Measurements from ENCODE around the gene CATSPERB. TPM values are rescaled to one million over a fixed set of nuclear protein-coding genes. Genes with fewer than 3 reads are reported as not detected.

The CATSPERB gene
- total and polyA plus RNA-seq, 2 experiments from 2014 or later = 0.27 to 0.38 TPM

GRCh38 chr14:91681893-91682563 lies 49.9 kb downstream of the CATSPERB start:
- no peak for DNase-seq (ENCODE audit: low spot score)
- Mint-ChIP-seq H3K9me3 (peaks cover 41% of the 10 kb centered on the region), H3K4me3 (no peak overlapping the region), H3K27ac (no peak overlapping the region), H3K27me3 (ENCODE audit: insufficient read depth, low read depth, poor library complexity) (no peaks in the 10 kb centered on the region), H3K4me1 (no peaks in the 10 kb centered on the region), H3K36me3 (ENCODE audit: low read depth) (peaks cover 21% of the 10 kb centered on the region; the same call in 2 of the 3 replicates)
- no peak for ATAC-seq
- TF ChIP-seq, protein P1, sequence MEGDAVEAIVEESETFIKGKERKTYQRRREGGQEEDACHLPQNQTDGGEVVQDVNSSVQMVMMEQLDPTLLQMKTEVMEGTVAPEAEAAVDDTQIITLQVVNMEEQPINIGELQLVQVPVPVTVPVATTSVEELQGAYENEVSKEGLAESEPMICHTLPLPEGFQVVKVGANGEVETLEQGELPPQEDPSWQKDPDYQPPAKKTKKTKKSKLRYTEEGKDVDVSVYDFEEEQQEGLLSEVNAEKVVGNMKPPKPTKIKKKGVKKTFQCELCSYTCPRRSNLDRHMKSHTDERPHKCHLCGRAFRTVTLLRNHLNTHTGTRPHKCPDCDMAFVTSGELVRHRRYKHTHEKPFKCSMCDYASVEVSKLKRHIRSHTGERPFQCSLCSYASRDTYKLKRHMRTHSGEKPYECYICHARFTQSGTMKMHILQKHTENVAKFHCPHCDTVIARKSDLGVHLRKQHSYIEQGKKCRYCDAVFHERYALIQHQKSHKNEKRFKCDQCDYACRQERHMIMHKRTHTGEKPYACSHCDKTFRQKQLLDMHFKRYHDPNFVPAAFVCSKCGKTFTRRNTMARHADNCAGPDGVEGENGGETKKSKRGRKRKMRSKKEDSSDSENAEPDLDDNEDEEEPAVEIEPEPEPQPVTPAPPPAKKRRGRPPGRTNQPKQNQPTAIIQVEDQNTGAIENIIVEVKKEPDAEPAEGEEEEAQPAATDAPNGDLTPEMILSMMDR (conservative IDR thresholded peaks at IDR 0.05; ENCODE audit: low read depth in 2 of 2) = no peak
- TF ChIP-seq, protein P2, sequence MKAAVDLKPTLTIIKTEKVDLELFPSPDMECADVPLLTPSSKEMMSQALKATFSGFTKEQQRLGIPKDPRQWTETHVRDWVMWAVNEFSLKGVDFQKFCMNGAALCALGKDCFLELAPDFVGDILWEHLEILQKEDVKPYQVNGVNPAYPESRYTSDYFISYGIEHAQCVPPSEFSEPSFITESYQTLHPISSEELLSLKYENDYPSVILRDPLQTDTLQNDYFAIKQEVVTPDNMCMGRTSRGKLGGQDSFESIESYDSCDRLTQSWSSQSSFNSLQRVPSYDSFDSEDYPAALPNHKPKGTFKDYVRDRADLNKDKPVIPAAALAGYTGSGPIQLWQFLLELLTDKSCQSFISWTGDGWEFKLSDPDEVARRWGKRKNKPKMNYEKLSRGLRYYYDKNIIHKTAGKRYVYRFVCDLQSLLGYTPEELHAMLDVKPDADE (IDR thresholded peaks at IDR 0.05) = no peak
- no peak for TF ChIP-seq EZH2phosphoT487 (IDR thresholded peaks at IDR 0.05; ENCODE audit: unreplicated experiment)
- TF ChIP-seq NANOG (IDR thresholded peaks at IDR 0.05; ENCODE audit: borderline replicate concordance) = no peak
- TF ChIP-seq, protein P3, sequence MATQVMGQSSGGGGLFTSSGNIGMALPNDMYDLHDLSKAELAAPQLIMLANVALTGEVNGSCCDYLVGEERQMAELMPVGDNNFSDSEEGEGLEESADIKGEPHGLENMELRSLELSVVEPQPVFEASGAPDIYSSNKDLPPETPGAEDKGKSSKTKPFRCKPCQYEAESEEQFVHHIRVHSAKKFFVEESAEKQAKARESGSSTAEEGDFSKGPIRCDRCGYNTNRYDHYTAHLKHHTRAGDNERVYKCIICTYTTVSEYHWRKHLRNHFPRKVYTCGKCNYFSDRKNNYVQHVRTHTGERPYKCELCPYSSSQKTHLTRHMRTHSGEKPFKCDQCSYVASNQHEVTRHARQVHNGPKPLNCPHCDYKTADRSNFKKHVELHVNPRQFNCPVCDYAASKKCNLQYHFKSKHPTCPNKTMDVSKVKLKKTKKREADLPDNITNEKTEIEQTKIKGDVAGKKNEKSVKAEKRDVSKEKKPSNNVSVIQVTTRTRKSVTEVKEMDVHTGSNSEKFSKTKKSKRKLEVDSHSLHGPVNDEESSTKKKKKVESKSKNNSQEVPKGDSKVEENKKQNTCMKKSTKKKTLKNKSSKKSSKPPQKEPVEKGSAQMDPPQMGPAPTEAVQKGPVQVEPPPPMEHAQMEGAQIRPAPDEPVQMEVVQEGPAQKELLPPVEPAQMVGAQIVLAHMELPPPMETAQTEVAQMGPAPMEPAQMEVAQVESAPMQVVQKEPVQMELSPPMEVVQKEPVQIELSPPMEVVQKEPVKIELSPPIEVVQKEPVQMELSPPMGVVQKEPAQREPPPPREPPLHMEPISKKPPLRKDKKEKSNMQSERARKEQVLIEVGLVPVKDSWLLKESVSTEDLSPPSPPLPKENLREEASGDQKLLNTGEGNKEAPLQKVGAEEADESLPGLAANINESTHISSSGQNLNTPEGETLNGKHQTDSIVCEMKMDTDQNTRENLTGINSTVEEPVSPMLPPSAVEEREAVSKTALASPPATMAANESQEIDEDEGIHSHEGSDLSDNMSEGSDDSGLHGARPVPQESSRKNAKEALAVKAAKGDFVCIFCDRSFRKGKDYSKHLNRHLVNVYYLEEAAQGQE (IDR thresholded peaks at IDR 0.05; ENCODE audit: unreplicated experiment) = no peak
- TF ChIP-seq CREB1 (CRISPR knock-in tag; IDR thresholded peaks at IDR 0.05; ENCODE audit: low read depth) = no peak
- no peak for TF ChIP-seq ZNF114 (CRISPR knock-in tag; IDR thresholded peaks at IDR 0.05)
- no peak for TF ChIP-seq POLR2AphosphoS5 (IDR thresholded peaks at IDR 0.05; ENCODE audit: low read depth)
- no peak for TF ChIP-seq STAT1 (IDR thresholded peaks at IDR 0.05; ENCODE audit: unreplicated experiment)
- TF ChIP-seq, protein P4, sequence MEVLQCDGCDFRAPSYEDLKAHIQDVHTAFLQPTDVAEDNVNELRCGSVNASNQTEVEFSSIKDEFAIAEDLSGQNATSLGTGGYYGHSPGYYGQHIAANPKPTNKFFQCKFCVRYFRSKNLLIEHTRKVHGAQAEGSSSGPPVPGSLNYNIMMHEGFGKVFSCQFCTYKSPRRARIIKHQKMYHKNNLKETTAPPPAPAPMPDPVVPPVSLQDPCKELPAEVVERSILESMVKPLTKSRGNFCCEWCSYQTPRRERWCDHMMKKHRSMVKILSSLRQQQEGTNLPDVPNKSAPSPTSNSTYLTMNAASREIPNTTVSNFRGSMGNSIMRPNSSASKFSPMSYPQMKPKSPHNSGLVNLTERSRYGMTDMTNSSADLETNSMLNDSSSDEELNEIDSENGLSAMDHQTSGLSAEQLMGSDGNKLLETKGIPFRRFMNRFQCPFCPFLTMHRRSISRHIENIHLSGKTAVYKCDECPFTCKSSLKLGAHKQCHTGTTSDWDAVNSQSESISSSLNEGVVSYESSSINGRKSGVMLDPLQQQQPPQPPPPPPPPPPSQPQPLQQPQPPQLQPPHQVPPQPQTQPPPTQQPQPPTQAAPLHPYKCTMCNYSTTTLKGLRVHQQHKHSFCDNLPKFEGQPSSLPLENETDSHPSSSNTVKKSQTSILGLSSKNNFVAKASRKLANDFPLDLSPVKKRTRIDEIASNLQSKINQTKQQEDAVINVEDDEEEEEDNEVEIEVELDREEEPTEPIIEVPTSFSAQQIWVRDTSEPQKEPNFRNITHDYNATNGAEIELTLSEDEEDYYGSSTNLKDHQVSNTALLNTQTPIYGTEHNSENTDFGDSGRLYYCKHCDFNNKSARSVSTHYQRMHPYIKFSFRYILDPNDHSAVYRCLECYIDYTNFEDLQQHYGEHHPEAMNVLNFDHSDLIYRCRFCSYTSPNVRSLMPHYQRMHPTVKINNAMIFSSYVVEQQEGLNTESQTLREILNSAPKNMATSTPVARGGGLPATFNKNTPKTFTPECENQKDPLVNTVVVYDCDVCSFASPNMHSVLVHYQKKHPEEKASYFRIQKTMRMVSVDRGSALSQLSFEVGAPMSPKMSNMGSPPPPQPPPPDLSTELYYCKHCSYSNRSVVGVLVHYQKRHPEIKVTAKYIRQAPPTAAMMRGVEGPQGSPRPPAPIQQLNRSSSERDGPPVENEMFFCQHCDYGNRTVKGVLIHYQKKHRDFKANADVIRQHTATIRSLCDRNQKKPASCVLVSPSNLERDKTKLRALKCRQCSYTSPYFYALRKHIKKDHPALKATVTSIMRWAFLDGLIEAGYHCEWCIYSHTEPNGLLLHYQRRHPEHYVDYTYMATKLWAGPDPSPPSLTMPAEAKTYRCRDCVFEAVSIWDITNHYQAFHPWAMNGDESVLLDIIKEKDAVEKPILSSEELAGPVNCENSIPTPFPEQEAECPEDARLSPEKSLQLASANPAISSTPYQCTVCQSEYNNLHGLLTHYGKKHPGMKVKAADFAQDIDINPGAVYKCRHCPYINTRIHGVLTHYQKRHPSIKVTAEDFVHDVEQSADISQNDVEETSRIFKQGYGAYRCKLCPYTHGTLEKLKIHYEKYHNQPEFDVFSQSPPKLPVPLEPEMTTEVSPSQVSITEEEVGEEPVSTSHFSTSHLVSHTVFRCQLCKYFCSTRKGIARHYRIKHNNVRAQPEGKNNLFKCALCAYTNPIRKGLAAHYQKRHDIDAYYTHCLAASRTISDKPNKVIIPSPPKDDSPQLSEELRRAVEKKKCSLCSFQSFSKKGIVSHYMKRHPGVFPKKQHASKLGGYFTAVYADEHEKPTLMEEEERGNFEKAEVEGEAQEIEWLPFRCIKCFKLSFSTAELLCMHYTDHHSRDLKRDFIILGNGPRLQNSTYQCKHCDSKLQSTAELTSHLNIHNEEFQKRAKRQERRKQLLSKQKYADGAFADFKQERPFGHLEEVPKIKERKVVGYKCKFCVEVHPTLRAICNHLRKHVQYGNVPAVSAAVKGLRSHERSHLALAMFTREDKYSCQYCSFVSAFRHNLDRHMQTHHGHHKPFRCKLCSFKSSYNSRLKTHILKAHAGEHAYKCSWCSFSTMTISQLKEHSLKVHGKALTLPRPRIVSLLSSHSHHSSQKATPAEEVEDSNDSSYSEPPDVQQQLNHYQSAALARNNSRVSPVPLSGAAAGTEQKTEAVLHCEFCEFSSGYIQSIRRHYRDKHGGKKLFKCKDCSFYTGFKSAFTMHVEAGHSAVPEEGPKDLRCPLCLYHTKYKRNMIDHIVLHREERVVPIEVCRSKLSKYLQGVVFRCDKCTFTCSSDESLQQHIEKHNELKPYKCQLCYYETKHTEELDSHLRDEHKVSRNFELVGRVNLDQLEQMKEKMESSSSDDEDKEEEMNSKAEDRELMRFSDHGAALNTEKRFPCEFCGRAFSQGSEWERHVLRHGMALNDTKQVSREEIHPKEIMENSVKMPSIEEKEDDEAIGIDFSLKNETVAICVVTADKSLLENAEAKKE (CRISPR knock-in tag; IDR thresholded peaks at IDR 0.05) = no peak
- no peak for TF ChIP-seq EZH2 (IDR thresholded peaks at IDR 0.05; ENCODE audit: low read depth, unreplicated experiment)
- Histone ChIP-seq H3K27ac (ENCODE audit: low read depth) (no peak overlapping the region), H3K27me3 (ENCODE audit: insufficient read depth) (no peaks in the 10 kb centered on the region), H3F3A (replicated peaks; ENCODE audit: low read depth) (no peaks in the 10 kb centered on the region), H3K4me2 (no peak overlapping the region), H3K4me3 (no peak overlapping the region), H3K79me2 (replicated peaks; ENCODE audit: insufficient read depth) (no peaks in the 10 kb centered on the region), H3K36me3 (ENCODE audit: insufficient read depth) (peaks cover 15% of the 10 kb centered on the region), H3K9me2 (ENCODE audit: insufficient read depth) (peaks cover 5% of the 10 kb centered on the region; the same call in 1 of the 2 replicates), H3K4me1 (ENCODE audit: insufficient read depth) (no peaks in the 10 kb centered on the region), H2AFZ (no peak overlapping the region), H4K20me1 (replicated peaks; ENCODE audit: insufficient read depth) (no peaks in the 10 kb centered on the region)

Measured in GM23338 (cell line).